KMS-11 (cell line): Measurements from ENCODE around the gene AXIN1.

ENCODE experiments used
- H2AFZ ChIP-seq: fragments of 200-600 bp; sonication (generic); 2 replicates; pipeline ENCODE4 v1.6.1; 2016; ENCODE audit warnings: antibody characterized with exemption, mixed run types, low read depth
- H3K27ac ChIP-seq: fragments of 200-600 bp; sonication (generic); 2 replicates; pipeline ENCODE4 v1.6.1; 2016; ENCODE audit warnings: mild to moderate bottlenecking, mixed run types
- H3K27me3 ChIP-seq: fragments of 200-600 bp; sonication (generic); 2 replicates; pipeline ENCODE4 v1.6.1; 2017; ENCODE audit warnings: mild to moderate bottlenecking, low read depth, mixed run types, moderate library complexity; ENCODE audit not compliant: insufficient read depth
- H3K36me3 ChIP-seq: fragments of 200-600 bp; sonication (generic); 2 replicates; pipeline ENCODE4 v1.6.1; 2017; ENCODE audit warnings: mild to moderate bottlenecking, mixed run types; ENCODE audit not compliant: insufficient read depth
- H3K4me1 ChIP-seq: fragments of 200-600 bp; sonication (generic); 2 replicates; pipeline ENCODE4 v1.6.1; 2016; ENCODE audit warnings: mild to moderate bottlenecking, low read depth, mixed run types; ENCODE audit not compliant: poor library complexity, severe bottlenecking
- H3K4me2 ChIP-seq: fragments of 200-600 bp; sonication (generic); 2 replicates; pipeline ENCODE4 v1.7.0; 2016; ENCODE audit warnings: mild to moderate bottlenecking, mixed run types
- H3K4me3 ChIP-seq: fragments of 200-600 bp; sonication (generic); IDR thresholded peaks from 2 replicates; pipeline ENCODE4 v1.6.1; 2017; ENCODE audit warnings: low read depth, low read length, mixed read lengths; ENCODE audit not compliant: insufficient read depth
- H3K79me2 ChIP-seq: fragments of 200-600 bp; sonication (generic); 2 replicates; pipeline ENCODE4 v1.6.1; 2016; ENCODE audit warnings: low read depth, mixed run types; ENCODE audit not compliant: insufficient read depth
- H3K9ac ChIP-seq: fragments of 200-600 bp; sonication (generic); 2 replicates; pipeline ENCODE4 v1.6.1; 2016; ENCODE audit warnings: mild to moderate bottlenecking, mixed run types
- H4K20me1 ChIP-seq: fragments of 200-600 bp; sonication (generic); 2 replicates; pipeline ENCODE4 v1.6.1; 2016; ENCODE audit warnings: mild to moderate bottlenecking, mixed run types; ENCODE audit not compliant: insufficient read depth
- TF ChIP-seq, protein P1 (sequence below): fragments of 200-600 bp; sonication (generic); conservative IDR thresholded peaks from 2 replicates; pipeline ENCODE4 v1.6.1; 2017; ENCODE audit warnings: low read depth, mild to moderate bottlenecking, antibody characterized with exemption, low read length, moderate library complexity, mixed read lengths

AXIN1 gene

DNA sequence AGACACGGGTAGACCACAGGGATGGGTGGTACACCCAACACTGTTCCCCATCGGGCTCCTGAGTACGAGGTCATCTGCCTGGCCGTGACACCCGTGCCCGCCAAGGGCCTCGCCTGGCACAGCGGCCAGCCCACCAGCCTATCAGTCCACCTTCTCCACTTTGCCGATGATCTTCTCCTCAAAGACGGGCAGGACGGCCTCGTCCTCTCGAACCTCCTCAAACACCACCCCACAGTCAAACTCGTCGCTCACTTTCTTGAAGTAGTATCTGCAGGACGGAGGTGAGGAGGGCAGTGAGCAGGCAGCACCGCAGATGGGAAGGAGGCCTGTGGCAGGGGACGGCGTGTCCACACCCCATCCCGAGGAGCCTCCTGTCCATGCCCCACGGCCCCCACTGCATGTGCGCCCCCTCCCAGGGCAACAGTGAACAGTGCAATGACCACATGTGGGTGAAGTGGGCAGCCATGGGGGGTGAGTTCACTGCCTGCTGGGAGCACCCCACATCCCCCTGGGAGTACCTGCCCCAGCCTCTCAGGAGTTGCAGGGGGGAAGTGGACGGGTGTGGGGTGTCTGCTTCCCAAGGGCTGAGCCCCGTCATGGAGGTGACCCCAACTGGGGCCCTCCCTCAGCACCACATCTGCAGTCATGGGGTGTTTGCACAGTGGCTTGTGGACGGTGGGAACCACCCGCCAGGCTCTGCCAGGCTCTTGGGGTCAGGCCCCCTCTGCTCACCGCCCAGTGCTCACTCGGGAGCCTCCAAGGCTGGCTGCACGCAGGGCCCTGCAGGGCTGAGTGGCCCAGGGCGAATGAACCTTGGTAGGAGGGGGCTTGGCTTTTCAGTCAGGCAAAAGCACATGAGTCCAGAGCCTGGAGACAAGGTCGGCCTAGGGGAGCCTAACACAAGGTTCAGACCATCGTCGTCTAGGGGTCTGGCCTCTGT, 64.3 kb downstream of the AXIN1 start:
- Histone ChIP-seq H3K9ac (no peak overlapping the region), H3K27me3 (no peaks in the 10 kb centered on the region; the same call in 1 of the 2 replicates), H3K27ac (no peak overlapping the region), H2AFZ (no peak overlapping the region), H3K4me3 (no peak overlapping the region), H4K20me1 (no peaks in the 10 kb centered on the region), H3K79me2 (no peaks in the 10 kb centered on the region), H3K4me1 (no peaks in the 10 kb centered on the region), H3K36me3 (no peaks in the 10 kb centered on the region; the same call in 1 of the 2 replicates), H3K4me2 (no peak overlapping the region)
- TF ChIP-seq, protein P1, sequence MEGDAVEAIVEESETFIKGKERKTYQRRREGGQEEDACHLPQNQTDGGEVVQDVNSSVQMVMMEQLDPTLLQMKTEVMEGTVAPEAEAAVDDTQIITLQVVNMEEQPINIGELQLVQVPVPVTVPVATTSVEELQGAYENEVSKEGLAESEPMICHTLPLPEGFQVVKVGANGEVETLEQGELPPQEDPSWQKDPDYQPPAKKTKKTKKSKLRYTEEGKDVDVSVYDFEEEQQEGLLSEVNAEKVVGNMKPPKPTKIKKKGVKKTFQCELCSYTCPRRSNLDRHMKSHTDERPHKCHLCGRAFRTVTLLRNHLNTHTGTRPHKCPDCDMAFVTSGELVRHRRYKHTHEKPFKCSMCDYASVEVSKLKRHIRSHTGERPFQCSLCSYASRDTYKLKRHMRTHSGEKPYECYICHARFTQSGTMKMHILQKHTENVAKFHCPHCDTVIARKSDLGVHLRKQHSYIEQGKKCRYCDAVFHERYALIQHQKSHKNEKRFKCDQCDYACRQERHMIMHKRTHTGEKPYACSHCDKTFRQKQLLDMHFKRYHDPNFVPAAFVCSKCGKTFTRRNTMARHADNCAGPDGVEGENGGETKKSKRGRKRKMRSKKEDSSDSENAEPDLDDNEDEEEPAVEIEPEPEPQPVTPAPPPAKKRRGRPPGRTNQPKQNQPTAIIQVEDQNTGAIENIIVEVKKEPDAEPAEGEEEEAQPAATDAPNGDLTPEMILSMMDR, result no peak

DNA sequence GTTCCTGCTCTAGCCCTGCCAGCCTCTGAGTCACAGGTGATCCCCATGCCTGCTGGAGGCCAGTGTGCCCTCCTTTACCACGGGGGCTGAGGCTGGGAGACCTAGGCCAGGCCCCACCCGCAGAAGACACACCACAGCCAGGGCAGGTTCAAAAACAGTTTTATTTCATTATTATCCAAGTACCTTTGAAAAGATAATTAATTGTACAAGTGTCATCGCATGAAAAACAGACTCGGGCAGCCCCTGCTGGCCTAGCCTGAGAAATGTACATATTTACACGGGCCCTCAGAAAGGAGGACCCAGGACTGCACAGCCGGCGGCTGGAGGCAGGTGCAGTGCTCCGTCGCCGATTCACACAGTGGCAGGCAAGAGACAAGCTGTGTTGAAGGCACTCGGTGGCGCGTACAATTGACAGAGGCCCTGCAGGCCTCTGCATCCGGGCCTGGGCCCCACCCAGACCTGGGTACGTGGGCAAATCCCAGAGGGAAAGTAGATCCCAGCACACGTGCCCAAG, 65.2 kb downstream of the AXIN1 start:
- Histone ChIP-seq H3K79me2 (no peaks in the 10 kb centered on the region), H4K20me1 (no peaks in the 10 kb centered on the region), H3K4me2 (no peak overlapping the region), H3K27ac (no peak overlapping the region), H3K27me3 (peaks cover 2% of the 10 kb centered on the region; the same call in 1 of the 2 replicates), H3K36me3 (no peaks in the 10 kb centered on the region; the same call in 1 of the 2 replicates), H3K4me3 (no peak overlapping the region), H3K9ac (no peak overlapping the region), H2AFZ (no peak overlapping the region), H3K4me1 (no peaks in the 10 kb centered on the region)
- TF ChIP-seq, protein P1, result peak; percentile 24; the same call in 1 of the 2 replicates

DNA sequence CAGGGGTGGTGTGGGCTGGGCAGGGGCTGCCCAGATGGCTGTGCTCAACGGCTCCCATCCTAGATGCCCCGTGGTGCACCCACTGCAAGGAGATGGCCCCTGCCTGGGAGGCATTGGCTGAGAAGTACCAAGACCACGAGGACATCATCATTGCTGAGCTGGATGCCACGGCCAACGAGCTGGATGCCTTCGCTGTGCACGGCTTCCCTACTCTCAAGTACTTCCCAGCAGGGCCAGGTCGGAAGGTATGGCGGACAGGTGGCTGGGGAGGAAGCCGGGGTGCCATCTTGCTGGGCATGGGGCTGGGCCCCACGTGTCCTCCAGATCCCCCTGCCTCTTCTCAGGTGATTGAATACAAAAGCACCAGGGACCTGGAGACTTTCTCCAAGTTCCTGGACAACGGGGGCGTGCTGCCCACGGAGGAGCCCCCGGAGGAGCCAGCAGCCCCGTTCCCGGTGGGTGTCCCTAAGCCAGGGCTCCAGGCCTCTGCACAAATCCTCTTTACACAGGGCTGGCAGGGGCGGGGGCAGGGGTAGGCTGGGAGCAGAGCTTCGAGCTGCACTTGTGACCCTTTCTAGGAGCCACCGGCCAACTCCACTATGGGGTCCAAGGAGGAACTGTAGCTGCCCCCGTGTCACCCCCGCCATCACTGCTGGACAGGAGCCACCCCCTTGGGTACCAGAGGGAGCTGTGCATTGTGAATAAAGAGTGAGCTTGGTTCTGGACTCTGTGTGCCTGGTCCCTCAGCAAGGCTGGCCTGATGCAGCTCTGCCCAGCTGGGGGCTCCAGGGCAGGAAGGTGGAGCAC, 65.8 kb downstream of the AXIN1 start:
- H3K36me3 ChIP-seq, result no peaks in the 10 kb centered on the region; the same call in 1 of the 2 replicates
- no peak overlapping the region for H2AFZ ChIP-seq
- H3K9ac ChIP-seq, result no peak overlapping the region
- peaks cover 8% of the 10 kb centered on the region; the same call in 1 of the 2 replicates for H3K27me3 ChIP-seq
- no peak overlapping the region for H3K27ac ChIP-seq
- no peak overlapping the region for H3K4me3 ChIP-seq
- H3K79me2 ChIP-seq, result no peaks in the 10 kb centered on the region
- H3K4me2 ChIP-seq, result no peak overlapping the region
- no peaks in the 10 kb centered on the region for H3K4me1 ChIP-seq
- H4K20me1 ChIP-seq, result no peaks in the 10 kb centered on the region
- TF ChIP-seq, protein P1, result no peak
